ENCODE results near the gene RANBP3L. TPM values are rescaled to one million over a fixed set of nuclear protein-coding genes. Genes with fewer than 3 reads are reported as not detected.
A peak's percentile ranks its signal among the peaks of the same experiment; 100 is the strongest.

Gene RANBP3L
- total and polyA plus RNA-seq, 9 of the 15 experiments (the other 6 are each of a cell fraction or from before 2014, with no cell fraction given): 0.01 to 0.06 TPM; not detected in 7

- TF ChIP-seq ESRRA (IDR thresholded peaks at IDR 0.05; ENCODE audit: borderline replicate concordance, low read depth) (peak; percentile 39; the same call in 1 of the 2 replicates), SMARCE1 (IDR thresholded peaks at IDR 0.05) (no peak), NUFIP1 (IDR thresholded peaks at IDR 0.05; ENCODE audit: partially characterized antibody) (no peak), GTF3C2 (IDR thresholded peaks at IDR 0.05; ENCODE audit: borderline replicate concordance, extremely low read depth, insufficient read length) (no peak), PHF21A (IDR thresholded peaks at IDR 0.05; ENCODE audit: borderline replicate concordance, low read depth) (no peak), U2AF2 (optimal IDR thresholded peaks at IDR 0.05; ENCODE audit: low read depth, low read length) (no peak), SMARCA4 (IDR thresholded peaks at IDR 0.05) (no peak), NCOR1 (IDR thresholded peaks at IDR 0.05) (no peak), WHSC1 (IDR thresholded peaks at IDR 0.05; ENCODE audit: low read length) (no peak), ZSCAN29 (IDR thresholded peaks at IDR 0.05) (no peak), CC2D1A (IDR thresholded peaks at IDR 0.05) (peak; percentile 15; the same call in 1 of the 2 replicates), KLF6 (CRISPR knock-in tag; IDR thresholded peaks at IDR 0.05; ENCODE audit: borderline replicate concordance) (no peak), ZNF408 (CRISPR knock-in tag; IDR thresholded peaks at IDR 0.05; ENCODE audit: low read depth) (no peak), RHOXF2B (CRISPR knock-in tag; conservative IDR thresholded peaks at IDR 0.05) (no peak), RBM25 (IDR thresholded peaks at IDR 0.05; ENCODE audit: low read depth, low read length, severe bottlenecking) (no peak), CREBBP (IDR thresholded peaks at IDR 0.05; ENCODE audit: low read depth, low read length) (no peak), HDAC8 (tag; IDR thresholded peaks at IDR 0.05) (no peak), MIER1 (IDR thresholded peaks at IDR 0.05; ENCODE audit: low read depth) (no peak), KDM5B (IDR thresholded peaks at IDR 0.05; ENCODE audit: insufficient replicate concordance, low read depth, low read length) (no peak), MTF1 (CRISPR knock-in tag; IDR thresholded peaks at IDR 0.05; ENCODE audit: borderline replicate concordance) (no peak)
- TF ChIP-seq, protein P1, sequence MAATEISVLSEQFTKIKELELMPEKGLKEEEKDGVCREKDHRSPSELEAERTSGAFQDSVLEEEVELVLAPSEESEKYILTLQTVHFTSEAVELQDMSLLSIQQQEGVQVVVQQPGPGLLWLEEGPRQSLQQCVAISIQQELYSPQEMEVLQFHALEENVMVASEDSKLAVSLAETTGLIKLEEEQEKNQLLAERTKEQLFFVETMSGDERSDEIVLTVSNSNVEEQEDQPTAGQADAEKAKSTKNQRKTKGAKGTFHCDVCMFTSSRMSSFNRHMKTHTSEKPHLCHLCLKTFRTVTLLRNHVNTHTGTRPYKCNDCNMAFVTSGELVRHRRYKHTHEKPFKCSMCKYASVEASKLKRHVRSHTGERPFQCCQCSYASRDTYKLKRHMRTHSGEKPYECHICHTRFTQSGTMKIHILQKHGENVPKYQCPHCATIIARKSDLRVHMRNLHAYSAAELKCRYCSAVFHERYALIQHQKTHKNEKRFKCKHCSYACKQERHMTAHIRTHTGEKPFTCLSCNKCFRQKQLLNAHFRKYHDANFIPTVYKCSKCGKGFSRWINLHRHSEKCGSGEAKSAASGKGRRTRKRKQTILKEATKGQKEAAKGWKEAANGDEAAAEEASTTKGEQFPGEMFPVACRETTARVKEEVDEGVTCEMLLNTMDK (IDR thresholded peaks at IDR 0.05; ENCODE audit: borderline replicate concordance, insufficient read depth, low read depth, low read length, poor library complexity, severe bottlenecking): no peak
- TF ChIP-seq, protein P2, sequence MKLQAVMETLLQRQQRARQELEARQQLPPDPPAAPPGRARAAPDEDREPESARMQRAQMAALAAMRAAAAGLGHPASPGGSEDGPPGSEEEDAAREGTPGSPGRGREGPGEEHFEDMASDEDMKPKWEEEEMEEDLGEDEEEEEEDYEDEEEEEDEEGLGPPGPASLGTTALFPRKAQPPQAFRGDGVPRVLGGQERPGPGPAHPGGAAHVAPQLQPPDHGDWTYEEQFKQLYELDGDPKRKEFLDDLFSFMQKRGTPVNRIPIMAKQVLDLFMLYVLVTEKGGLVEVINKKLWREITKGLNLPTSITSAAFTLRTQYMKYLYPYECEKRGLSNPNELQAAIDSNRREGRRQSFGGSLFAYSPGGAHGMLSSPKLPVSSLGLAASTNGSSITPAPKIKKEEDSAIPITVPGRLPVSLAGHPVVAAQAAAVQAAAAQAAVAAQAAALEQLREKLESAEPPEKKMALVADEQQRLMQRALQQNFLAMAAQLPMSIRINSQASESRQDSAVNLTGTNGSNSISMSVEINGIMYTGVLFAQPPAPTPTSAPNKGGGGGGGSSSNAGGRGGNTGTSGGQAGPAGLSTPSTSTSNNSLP (IDR thresholded peaks at IDR 0.05; ENCODE audit: borderline replicate concordance, low read depth, low read length): 0 out of 2 replicates have a peak, but pooled peaks have one; percentile 26
Measured at GRCh38 chr5:36305571-36306326, 4.0 kb upstream of the RANBP3L start (continued).

Measured in K562 (cell line).